ENCODE results near the gene PPARG. TPM values are rescaled to one million over a fixed set of nuclear protein-coding genes. Genes with fewer than 3 reads are reported as not detected.

PPARG gene
- total and polyA plus RNA-seq, 2 of the 8 experiments (the other 6 are each of a cell fraction or from before 2014, with no cell fraction given), result 0.06 TPM; not detected in 1

DNA sequence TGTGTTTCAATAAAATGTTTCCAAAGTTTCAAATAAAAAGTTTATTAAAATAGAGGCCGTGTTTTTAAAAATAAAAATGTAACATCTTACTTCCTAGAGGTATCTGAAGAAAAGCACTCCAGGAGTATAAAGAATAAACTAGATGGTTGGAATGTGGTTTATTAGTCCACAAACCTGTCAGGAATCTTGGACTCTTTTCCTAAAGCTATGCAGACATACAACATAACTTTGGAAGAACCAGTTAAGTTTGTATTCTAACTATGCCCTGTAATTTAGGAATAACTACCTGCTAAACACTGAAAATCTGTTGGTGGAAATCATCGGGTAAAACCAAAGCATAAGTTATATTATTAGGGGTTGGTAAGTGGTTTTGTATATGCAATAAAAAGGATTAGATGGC lies 51.6 kb downstream of the PPARG start (continued):
- TF ChIP-seq TAF7 (optimal IDR thresholded peaks at IDR 0.05; ENCODE audit: borderline replicate concordance, low read depth, low read length) (no peak), SP2 (IDR thresholded peaks at IDR 0.05; ENCODE audit: low read length) (no peak), RNF2 (IDR thresholded peaks at IDR 0.05; ENCODE audit: borderline replicate concordance, low read depth, low read length, missing control alignments, poor library complexity, severe bottlenecking) (no peak), KDM4A (IDR thresholded peaks at IDR 0.05; ENCODE audit: low read depth, low read length, severe bottlenecking) (no peak), RBBP5 (IDR thresholded peaks at IDR 0.05; ENCODE audit: borderline replicate concordance, low read depth, low read length) (no peak), CHD1 (IDR thresholded peaks at IDR 0.05; ENCODE audit: low read depth, low read length) (no peak)
